H1 (cell line): ENCODE results near the gene PITRM1. TPM values are rescaled to one million over a fixed set of nuclear protein-coding genes. Genes with fewer than 3 reads are reported as not detected.

Experiments
- CTCF ChIA-PET: fragments of 300-600 bp; sonication (Branson Sonifier 250); formaldehyde crosslinking; loops from one replicate; lab custom pipeline; 2021; ENCODE audit not compliant: partially characterized antibody; lab: Charles Lee
- POLR2A ChIA-PET: fragments of 300-600 bp; sonication (Branson Sonifier 250); formaldehyde crosslinking; loops from one replicate; lab custom pipeline; 2021; ENCODE audit warnings: inconsistent platforms; ENCODE audit not compliant: partially characterized antibody; lab: Charles Lee
- DNase-seq, 2 experiments: peaks; one replicate each; pipeline versions ENCODE4 v3.0.0 to v3.0.0-alpha.2; 2010 to 2022; ENCODE audit warnings: low spot score in 2 of 2, low read depth in 1 of 2, mixed read lengths in 1 of 2
- FAIRE-seq: peaks from 2 replicates; lab custom pipeline; 2011; peaks lifted over from hg19 to GRCh38; lab: Jason Lieb, UNC
- H2AFZ ChIP-seq: 2 replicates; pipeline ENCODE4 v1.8.1; 2012; ENCODE audit warnings: low read length, inconsistent platforms
- H2AK5ac ChIP-seq: 2 replicates; pipeline ENCODE4 v1.6.1; 2013; ENCODE audit warnings: low read depth, low read length
- H2BK120ac ChIP-seq: replicated peaks from 2 replicates; pipeline ENCODE3; 2013; ENCODE audit warnings: low read depth, low read length, inconsistent platforms
- H2BK12ac ChIP-seq: 2 replicates; pipeline ENCODE4 v1.6.1; 2013; ENCODE audit warnings: low read depth, low read length
- H2BK15ac ChIP-seq: 2 replicates; pipeline ENCODE4 v1.6.1; 2013; ENCODE audit warnings: low read length
- H2BK20ac ChIP-seq: 2 replicates; pipeline ENCODE4 v1.6.1; 2013; ENCODE audit warnings: low read length
- H2BK5ac ChIP-seq: 2 replicates; pipeline ENCODE4 v1.6.1; 2013; ENCODE audit warnings: low read depth, low read length
- H3K14ac ChIP-seq: 2 replicates; pipeline ENCODE4 v1.6.1; 2013; ENCODE audit warnings: inconsistent platforms; ENCODE audit not compliant: insufficient read length
- H3K18ac ChIP-seq: 2 replicates; pipeline ENCODE4 v1.6.1; 2013; ENCODE audit warnings: low read length; ENCODE audit errors: extremely low read depth
- H3K23ac ChIP-seq: 2 replicates; pipeline ENCODE4 v1.6.1; 2013; ENCODE audit warnings: inconsistent platforms; ENCODE audit not compliant: insufficient read length
- H3K23me2 ChIP-seq: 2 replicates; pipeline ENCODE4 v1.6.1; 2013; ENCODE audit warnings: low read depth, low read length
- H3K27ac ChIP-seq: 2 replicates; pipeline ENCODE4 v1.6.1; 2011; ENCODE audit warnings: low read depth, low read length, inconsistent platforms
- H3K27me3 ChIP-seq, 4 experiments: replicated peaks in 1 of 4; 1 replicate in 1 of 4; 2 replicates in 3 of 4; pipeline versions ENCODE4 v1.6.1 to v1.8.1; 2011 to 2013; ENCODE audit warnings: low read length in 3 of 4, mild to moderate bottlenecking in 3 of 4, inconsistent platforms in 2 of 4, mixed read lengths in 2 of 4, moderate library complexity in 1 of 4; ENCODE audit not compliant: control insufficient read depth in 3 of 4, insufficient read depth in 3 of 4; ENCODE audit errors: extremely low read depth in 1 of 4
- H3K36me3 ChIP-seq, 4 experiments: 2 replicates each; pipeline versions ENCODE4 v1.6.1 to v1.8.1; 2011 to 2013; ENCODE audit warnings: mild to moderate bottlenecking in 4 of 4, low read length in 3 of 4, moderate library complexity in 2 of 4, control low read depth in 1 of 4, inconsistent platforms in 1 of 4; ENCODE audit not compliant: insufficient read depth in 4 of 4, control insufficient read depth in 2 of 4
- H3K4ac ChIP-seq: replicated peaks from 2 replicates; pipeline ENCODE3; 2013; ENCODE audit warnings: low read length, low read depth, mixed read lengths, inconsistent platforms; ENCODE audit not compliant: insufficient read length
- H3K4me1 ChIP-seq, 4 experiments: replicated peaks in 1 of 4; 1 replicate in 1 of 4; 2 replicates in 3 of 4; pipeline versions ENCODE4 v1.6.1 to v1.8.1; 2011 to 2013; ENCODE audit warnings: low read length in 3 of 4, inconsistent platforms in 2 of 4, mixed read lengths in 1 of 4; ENCODE audit not compliant: insufficient read depth in 4 of 4, control insufficient read depth in 3 of 4
- H3K4me2 ChIP-seq, 2 experiments: 2 replicates each; pipeline versions ENCODE4 v1.6.1 to v1.8.1; 2011 to 2013; ENCODE audit warnings: low read depth in 2 of 2, low read length in 2 of 2, control low read depth in 1 of 2, inconsistent platforms in 1 of 2, mild to moderate bottlenecking in 1 of 2; ENCODE audit not compliant: insufficient read depth in 1 of 2
- H3K4me3 ChIP-seq, 4 experiments: fragments of 200-600, 300-600 bp in 1 of 4; sonication (generic), shearing (Covaris generic), sonication (Bioruptor Twin) in 1 of 4; 2 replicates each; pipeline versions ENCODE4 v1.5.1 to v1.8.1; 2011 to 2016; ENCODE audit warnings: low read length in 4 of 4, low read depth in 3 of 4, control low read depth in 2 of 4, inconsistent platforms in 2 of 4, mild to moderate bottlenecking in 2 of 4, mixed read lengths in 1 of 4, moderate library complexity in 1 of 4; ENCODE audit not compliant: insufficient read depth in 2 of 4; ENCODE audit errors: extremely low read depth in 1 of 4
- H3K56ac ChIP-seq: replicated peaks from 2 replicates; pipeline ENCODE3; 2013; ENCODE audit warnings: low read depth, mild to moderate bottlenecking, mixed read lengths, low read length, inconsistent platforms; ENCODE audit not compliant: insufficient read length
- H3K79me1 ChIP-seq: 2 replicates; pipeline ENCODE4 v1.6.1; 2013; ENCODE audit warnings: low read depth, low read length, control low read depth
- H3K79me2 ChIP-seq, 2 experiments: 2 replicates each; pipeline versions ENCODE4 v1.6.1 to v1.8.1; 2012 to 2013; ENCODE audit warnings: low read length in 2 of 2, mild to moderate bottlenecking in 2 of 2, inconsistent platforms in 1 of 2; ENCODE audit not compliant: insufficient read depth in 2 of 2, control insufficient read depth in 1 of 2
- H3K9ac ChIP-seq, 4 experiments: replicated peaks in 1 of 4; 1 replicate in 1 of 4; 2 replicates in 3 of 4; pipeline versions ENCODE4 v1.6.1 to v1.8.1; 2011 to 2013; ENCODE audit warnings: low read depth in 3 of 4, low read length in 3 of 4, control low read depth in 2 of 4, mild to moderate bottlenecking in 2 of 4, moderate library complexity in 2 of 4, inconsistent platforms in 1 of 4; ENCODE audit errors: extremely low read depth in 1 of 4
- H3K9me3 ChIP-seq, 2 experiments: 2 replicates each; pipeline versions ENCODE4 v1.6.1 to v1.8.1; 2012 to 2013; ENCODE audit warnings: mild to moderate bottlenecking in 2 of 2, moderate library complexity in 2 of 2, control low read depth in 1 of 2, inconsistent platforms in 1 of 2, low read depth in 1 of 2, low read length in 1 of 2, mixed read lengths in 1 of 2; ENCODE audit not compliant: insufficient read depth in 2 of 2
- H4K20me1 ChIP-seq, 2 experiments: replicated peaks in 1 of 2; 2 replicates each; pipeline versions ENCODE3 to v1.8.1; 2011 to 2013; ENCODE audit warnings: inconsistent platforms in 2 of 2, low read length in 2 of 2, mild to moderate bottlenecking in 1 of 2; ENCODE audit not compliant: insufficient read depth in 2 of 2, control insufficient read depth in 1 of 2
- H4K5ac ChIP-seq: 2 replicates; pipeline ENCODE4 v1.6.1; 2013; ENCODE audit warnings: low read length, low read depth, mixed read lengths, inconsistent platforms; ENCODE audit not compliant: insufficient read length
- H4K8ac ChIP-seq: 2 replicates; pipeline ENCODE4 v1.8.0; 2013; ENCODE audit warnings: mild to moderate bottlenecking, moderate library complexity, low read length, inconsistent platforms; ENCODE audit not compliant: insufficient read depth; ENCODE audit errors: extremely low read depth
- H4K91ac ChIP-seq: replicated peaks from 2 replicates; pipeline ENCODE3; 2013; ENCODE audit warnings: low read length, mixed read lengths, inconsistent platforms; ENCODE audit not compliant: insufficient read length
- MAFK ChIP-seq: IDR thresholded peaks from 2 replicates; pipeline ENCODE4 v1.6.1; 2012; ENCODE audit warnings: low read depth, mild to moderate bottlenecking, improper control_type of control experiment, low read length
- MAX ChIP-seq: IDR thresholded peaks from 2 replicates; pipeline ENCODE4 v1.6.1; 2012; ENCODE audit warnings: inconsistent platforms
- PHF8 ChIP-seq: fragments of 200-600 bp; sonication (generic); conservative IDR thresholded peaks from 2 replicates; pipeline ENCODE4 v1.7.1; 2012; ENCODE audit warnings: low read depth, mild to moderate bottlenecking, inconsistent platforms, low read length, moderate library complexity
- POLR2AphosphoS5 ChIP-seq: IDR thresholded peaks from 2 replicates; pipeline ENCODE4 v1.6.1; 2011; ENCODE audit warnings: low read depth, low read length
- TAF1 ChIP-seq: IDR thresholded peaks from 2 replicates; pipeline ENCODE4 v1.6.1; 2011; ENCODE audit warnings: mild to moderate bottlenecking, low read depth, low read length
- WGBS, 2 experiments: shearing (Covaris generic) in 1 of 2; methylation state at CpG; one replicate each; pipeline versions ENCODE4 v1.1.6 to v1.1.7; 2013 to 2015; ENCODE audit warnings: low lambda C conversion rate in 2 of 2, mixed read lengths in 2 of 2, inconsistent platforms in 1 of 2, low coverage in 1 of 2, missing lambda C conversion rate in 1 of 2; ENCODE audit not compliant: insufficient replicate concordance in 2 of 2, insufficient coverage in 1 of 2, insufficient read length in 1 of 2; ENCODE audit errors: extremely low coverage in 1 of 2, missing lambda C conversion rate in 1 of 2; 5-methylcytosine and 5-hydroxymethylcytosine counted together
- polyA plus RNA-seq, 7 experiments: library from polyadenylated mRNA; depleted of rRNA in 3 of 7; stranded (reverse) in 5 of 7; unstranded in 2 of 7; fragments of >200 nt in 5 of 7; fragments of 200-250 nt in 2 of 7; gene quantifications; 1 replicate in 5 of 7; 2 replicates in 1 of 7; 4 replicates in 1 of 7; pipeline versions ENCODE4 v1.2.1 to v1.2.3, GENCODE V29; 2011 to 2013; ENCODE audit warnings: missing spikeins in 2 of 7, mixed read lengths in 2 of 7
- total RNA-seq: library from RNA; stranded (reverse); fragmentation: NEBNext Ultra II Directional; extraction: Animal tissue kit (Norgen Biotek cat#: 25700); gene quantifications from 2 replicates; pipeline ENCODE4 v1.2.1, GENCODE V29; 2021

PITRM1 gene
- total and polyA plus RNA-seq, 2 of the 8 experiments (the other 6 are each of a cell fraction or from before 2014, with no cell fraction given): 18.6 to 31.5 TPM

GRCh38 chr10:3118641-3119091 lies 53.9 kb downstream of the PITRM1 start:
- Histone ChIP-seq H2AK5ac (no peak overlapping the region), H4K5ac (no peak overlapping the region), H3K4ac (no peak overlapping the region), H4K20me1 (peaks cover 6 to 9% of the 10 kb centered on the region in 2 experiments), H2BK5ac (no peak overlapping the region), H3K4me2 (no peak overlapping the region), H3K4me1 (no peaks in the 10 kb centered on the region), H3K23ac (no peak overlapping the region), H2BK120ac (no peak overlapping the region), H2AFZ (no peak overlapping the region), H3K23me2 (no peaks in the 10 kb centered on the region), H3K9ac (no peak overlapping the region), H2BK12ac (no peak overlapping the region), H2BK15ac (no peak overlapping the region), H3K14ac (no peak overlapping the region), H4K8ac (no peak overlapping the region), H3K4me3 (no peak overlapping the region), H3K79me2 (no peaks in the 10 kb centered on the region), H3K27ac (no peak overlapping the region), H3K36me3 (peaks cover 22 to 77% (median 48%) of the 10 kb centered on the region in 4 experiments), H3K18ac (no peak overlapping the region), H3K56ac (no peak overlapping the region), H2BK20ac (no peak overlapping the region), H3K27me3 (no peaks in the 10 kb centered on the region), H4K91ac (no peak overlapping the region), H3K79me1 (no peaks in the 10 kb centered on the region)
- 93% methylated on average over 32 of the region's 32 CpGs; no CpG with 5 or more reads in 1 of the 2 experiments for WGBS, 2 experiments
- DNase-seq (no peak), FAIRE-seq (no peak)
- ChIA-PET POLR2A (no interaction called here), CTCF (interaction anchor here (1.2 to 5.0 kb wide), 3 partner anchors 11 to 18 kb away, joined by 3 to 47 read pairs (median 9); no protein-coding TSS in a partner anchor)
- TF ChIP-seq MAX: no peak
- TF ChIP-seq POLR2AphosphoS5: peak; percentile 27; the same call in 1 of the 2 replicates
- no peak for TF ChIP-seq TAF1
- no peak for TF ChIP-seq PHF8
- no peak for TF ChIP-seq MAFK
- TF ChIP-seq, all 59 proteins: peak for 1
- H3K9me3 ChIP-seq: no peaks in the 10 kb centered on the region
